HG03159 (cell line): ENCODE results near the gene SYT8.
A peak's percentile ranks its signal among the peaks of the same experiment; 100 is the strongest.

Experiments
- ATAC-seq: cut with Tn5 transposase; IDR thresholded peaks from one replicate; pipeline ENCODE4 v1.9.1; 2021; ENCODE audit warnings: mild to moderate bottlenecking, moderate library complexity; ENCODE audit not compliant: unreplicated experiment

Gene SYT8

GRCh38 chr11:1831338-1832210 lies 3.2 kb upstream of the SYT8 start:
- ATAC-seq, result no peak

- no peak for ATAC-seq
Observed at GRCh38 chr11:1832211-1832919, 2.4 kb upstream of the SYT8 start.

GRCh38 chr11:1832920-1833295 lies 1.9 kb upstream of the SYT8 start:
- no peak for ATAC-seq

- no peak for ATAC-seq
Observed at GRCh38 chr11:1834062-1834610, 654 bp upstream of the SYT8 start.

- no peak for ATAC-seq
Observed at GRCh38 chr11:1835671-1836010, 851 bp downstream of the SYT8 start.

- no peak for ATAC-seq
Observed at GRCh38 chr11:1836011-1836945, 1.5 kb downstream of the SYT8 start.

GRCh38 chr11:1837171-1838076 lies 2.6 kb downstream of the SYT8 start:
- peak; percentile 66 for ATAC-seq

- ATAC-seq, result no peak
Observed at GRCh38 chr11:1838077-1838425, 3.3 kb downstream of the SYT8 start.

GRCh38 chr11:1838426-1839144 lies 3.8 kb downstream of the SYT8 start, which contains the start of gene TNNI2:
Gene TNNI2, plus strand, starts transcription at chr11:1838981. Its CDS starts 716 bp downstream, at chr11:1839697.
- ATAC-seq, result no peak

- ATAC-seq, result no peak
Observed at GRCh38 chr11:1839204-1839923, 4.6 kb downstream of the SYT8 start.

GRCh38 chr11:1839924-1840779 lies 5.4 kb downstream of the SYT8 start:
- ATAC-seq, result no peak

GRCh38 chr11:1840780-1841480 lies 6.1 kb downstream of the SYT8 start:
- no peak for ATAC-seq

- ATAC-seq, result no peak
Observed at GRCh38 chr11:1841511-1842148, 6.8 kb downstream of the SYT8 start.

GRCh38 chr11:1842149-1843097 lies 7.6 kb downstream of the SYT8 start:
- ATAC-seq, result no peak

GRCh38 chr11:1843098-1843473 lies 8.3 kb downstream of the SYT8 start:
- no peak for ATAC-seq

GRCh38 chr11:1843796-1844195 lies 9.0 kb downstream of the SYT8 start:
- ATAC-seq, result no peak
